ENCODE measurements around the gene ACBD6. TPM values are rescaled to one million over a fixed set of nuclear protein-coding genes. Genes with fewer than 3 reads are reported as not detected.

Gene ACBD6
- total RNA-seq, 1 experiment from 2014 or later: 63.7 TPM

GRCh38 chr1:180301135-180301742, 201.1 kb downstream of the ACBD6 start:
- no TSS peak for BruUV-seq (replicated peaks)
- H3K9me3 ChIP-seq (ENCODE audit: low read depth, low read length, poor library complexity, severe bottlenecking): no peaks in the 10 kb centered on the region
- H3K4me1 ChIP-seq (ENCODE audit: insufficient read depth, low read length, poor library complexity, severe bottlenecking): no peaks in the 10 kb centered on the region
- intact Hi-C loops (cut with micrococcal nuclease; ENCODE audit: unreplicated experiment): no loop called here
- no peak for DNase-seq (ENCODE audit: low spot score)
- H3K36me3 ChIP-seq (ENCODE audit: insufficient read depth, low read length, poor library complexity, severe bottlenecking): no peaks in the 10 kb centered on the region
- POLR2A ChIA-PET (ENCODE audit: low non-redundant PET): no interaction called here
- no peak for TF ChIP-seq EZH2 (IDR thresholded peaks at IDR 0.05; ENCODE audit: borderline replicate concordance, low read depth, low read length, poor library complexity, severe bottlenecking)
- H3K27me3 ChIP-seq (replicated peaks; ENCODE audit: insufficient read depth, low read depth, low read length, poor library complexity): no peaks in the 10 kb centered on the region
- no peak overlapping the region for H3K27ac ChIP-seq (ENCODE audit: low read depth, low read length, poor library complexity, severe bottlenecking)
- CTCF ChIA-PET: no interaction called here
- no peak overlapping the region for H3K4me3 ChIP-seq (ENCODE audit: low read depth, low read length, poor library complexity, severe bottlenecking)

- ChIA-PET POLR2A (ENCODE audit: low non-redundant PET) (no interaction called here), CTCF (no interaction called here)
- Histone ChIP-seq H3K36me3 (ENCODE audit: insufficient read depth, low read length, poor library complexity, severe bottlenecking) (no peaks in the 10 kb centered on the region), H3K4me1 (ENCODE audit: insufficient read depth, low read length, poor library complexity, severe bottlenecking) (no peaks in the 10 kb centered on the region), H3K4me3 (ENCODE audit: low read depth, low read length, poor library complexity, severe bottlenecking) (no peak overlapping the region), H3K27me3 (replicated peaks; ENCODE audit: insufficient read depth, low read depth, low read length, poor library complexity) (no peaks in the 10 kb centered on the region), H3K27ac (ENCODE audit: low read depth, low read length, poor library complexity, severe bottlenecking) (no peak overlapping the region), H3K9me3 (ENCODE audit: low read depth, low read length, poor library complexity, severe bottlenecking) (no peaks in the 10 kb centered on the region)
- BruUV-seq (replicated peaks): no TSS peak
- no peak for DNase-seq (ENCODE audit: low spot score)
- intact Hi-C loops (cut with micrococcal nuclease; ENCODE audit: unreplicated experiment): no loop called here
- TF ChIP-seq EZH2 (IDR thresholded peaks at IDR 0.05; ENCODE audit: borderline replicate concordance, low read depth, low read length, poor library complexity, severe bottlenecking) (no peak), CTCF (conservative IDR thresholded peaks at IDR 0.05; ENCODE audit: low read depth, low read length) (no peak)
Measured at GRCh38 chr1:180299479-180300221, 202.7 kb downstream of the ACBD6 start.

- Histone ChIP-seq H3K9me3 (ENCODE audit: low read depth, low read length, poor library complexity, severe bottlenecking) (no peaks in the 10 kb centered on the region), H3K36me3 (ENCODE audit: insufficient read depth, low read length, poor library complexity, severe bottlenecking) (no peaks in the 10 kb centered on the region), H3K4me3 (ENCODE audit: low read depth, low read length, poor library complexity, severe bottlenecking) (no peak overlapping the region), H3K27me3 (replicated peaks; ENCODE audit: insufficient read depth, low read depth, low read length, poor library complexity) (no peaks in the 10 kb centered on the region), H3K27ac (ENCODE audit: low read depth, low read length, poor library complexity, severe bottlenecking) (no peak overlapping the region), H3K4me1 (ENCODE audit: insufficient read depth, low read length, poor library complexity, severe bottlenecking) (no peaks in the 10 kb centered on the region)
- CTCF ChIA-PET: no interaction called here
- POLR2A ChIA-PET (ENCODE audit: low non-redundant PET): no interaction called here
- no TSS peak for BruUV-seq (replicated peaks)
- intact Hi-C loops (cut with micrococcal nuclease; ENCODE audit: unreplicated experiment): no loop called here
- no peak for TF ChIP-seq EZH2 (IDR thresholded peaks at IDR 0.05; ENCODE audit: borderline replicate concordance, low read depth, low read length, poor library complexity, severe bottlenecking)
- no peak for TF ChIP-seq CTCF (conservative IDR thresholded peaks at IDR 0.05; ENCODE audit: low read depth, low read length)
- DNase-seq (ENCODE audit: low spot score): no peak
Measured at GRCh38 chr1:180295999-180296398, 206.4 kb downstream of the ACBD6 start.
